Neural cell (in vitro differentiated cells): Measurements from ENCODE around the gene HDGF.

Experiments
- EP300 ChIP-seq: fragments of 450-650 bp; conservative IDR thresholded peaks from 2 replicates; pipeline ENCODE4 v1.6.1; 2014; ENCODE audit warnings: antibody characterized with exemption, mild to moderate bottlenecking, moderate library complexity; ENCODE audit not compliant: poor library complexity, severe bottlenecking
- EZH2 ChIP-seq: fragments of 200-600, 300-800 bp; shearing (Covaris generic), sonication (generic); IDR thresholded peaks from 2 replicates; pipeline ENCODE4 v1.6.1; 2014; ENCODE audit warnings: antibody characterized with exemption, low read length, borderline replicate concordance, mild to moderate bottlenecking; ENCODE audit not compliant: insufficient read depth, poor library complexity, severe bottlenecking
- MXI1 ChIP-seq: fragments of 450-650 bp; conservative IDR thresholded peaks from 2 replicates; pipeline ENCODE4 v1.6.1; 2014; ENCODE audit warnings: antibody characterized with exemption, mild to moderate bottlenecking; ENCODE audit not compliant: poor library complexity, severe bottlenecking
- POLR2AphosphoS5 ChIP-seq: IDR thresholded peaks from 2 replicates; pipeline ENCODE4 v1.6.1; 2012
- RAD21 ChIP-seq: fragments of 450-650 bp; conservative IDR thresholded peaks from 2 replicates; pipeline ENCODE4 v1.6.1; 2014; ENCODE audit warnings: antibody characterized with exemption, mild to moderate bottlenecking, moderate library complexity
- SMC3 ChIP-seq: fragments of 450-650 bp; conservative IDR thresholded peaks from 2 replicates; pipeline ENCODE4 v1.6.1; 2014; ENCODE audit warnings: antibody characterized with exemption, mild to moderate bottlenecking, moderate library complexity; ENCODE audit not compliant: poor library complexity
- TAF1 ChIP-seq: IDR thresholded peaks from 2 replicates; pipeline ENCODE4 v1.6.1; 2012; ENCODE audit warnings: low read depth
- TF ChIP-seq, protein P1 (sequence below): fragments of 450-650 bp; IDR thresholded peaks from 2 replicates; pipeline ENCODE4 v1.5.1; 2014; ENCODE audit warnings: antibody characterized with exemption, mild to moderate bottlenecking, moderate library complexity; ENCODE audit not compliant: poor library complexity, severe bottlenecking
- TF ChIP-seq, protein P2 (sequence below): IDR thresholded peaks from 2 replicates; pipeline ENCODE4 v1.6.1; 2012; ENCODE audit warnings: borderline replicate concordance

- TF ChIP-seq, protein P1, sequence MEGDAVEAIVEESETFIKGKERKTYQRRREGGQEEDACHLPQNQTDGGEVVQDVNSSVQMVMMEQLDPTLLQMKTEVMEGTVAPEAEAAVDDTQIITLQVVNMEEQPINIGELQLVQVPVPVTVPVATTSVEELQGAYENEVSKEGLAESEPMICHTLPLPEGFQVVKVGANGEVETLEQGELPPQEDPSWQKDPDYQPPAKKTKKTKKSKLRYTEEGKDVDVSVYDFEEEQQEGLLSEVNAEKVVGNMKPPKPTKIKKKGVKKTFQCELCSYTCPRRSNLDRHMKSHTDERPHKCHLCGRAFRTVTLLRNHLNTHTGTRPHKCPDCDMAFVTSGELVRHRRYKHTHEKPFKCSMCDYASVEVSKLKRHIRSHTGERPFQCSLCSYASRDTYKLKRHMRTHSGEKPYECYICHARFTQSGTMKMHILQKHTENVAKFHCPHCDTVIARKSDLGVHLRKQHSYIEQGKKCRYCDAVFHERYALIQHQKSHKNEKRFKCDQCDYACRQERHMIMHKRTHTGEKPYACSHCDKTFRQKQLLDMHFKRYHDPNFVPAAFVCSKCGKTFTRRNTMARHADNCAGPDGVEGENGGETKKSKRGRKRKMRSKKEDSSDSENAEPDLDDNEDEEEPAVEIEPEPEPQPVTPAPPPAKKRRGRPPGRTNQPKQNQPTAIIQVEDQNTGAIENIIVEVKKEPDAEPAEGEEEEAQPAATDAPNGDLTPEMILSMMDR: no peak
- no peak for TF ChIP-seq EP300
- TF ChIP-seq TAF1: no peak
- TF ChIP-seq, protein P2, sequence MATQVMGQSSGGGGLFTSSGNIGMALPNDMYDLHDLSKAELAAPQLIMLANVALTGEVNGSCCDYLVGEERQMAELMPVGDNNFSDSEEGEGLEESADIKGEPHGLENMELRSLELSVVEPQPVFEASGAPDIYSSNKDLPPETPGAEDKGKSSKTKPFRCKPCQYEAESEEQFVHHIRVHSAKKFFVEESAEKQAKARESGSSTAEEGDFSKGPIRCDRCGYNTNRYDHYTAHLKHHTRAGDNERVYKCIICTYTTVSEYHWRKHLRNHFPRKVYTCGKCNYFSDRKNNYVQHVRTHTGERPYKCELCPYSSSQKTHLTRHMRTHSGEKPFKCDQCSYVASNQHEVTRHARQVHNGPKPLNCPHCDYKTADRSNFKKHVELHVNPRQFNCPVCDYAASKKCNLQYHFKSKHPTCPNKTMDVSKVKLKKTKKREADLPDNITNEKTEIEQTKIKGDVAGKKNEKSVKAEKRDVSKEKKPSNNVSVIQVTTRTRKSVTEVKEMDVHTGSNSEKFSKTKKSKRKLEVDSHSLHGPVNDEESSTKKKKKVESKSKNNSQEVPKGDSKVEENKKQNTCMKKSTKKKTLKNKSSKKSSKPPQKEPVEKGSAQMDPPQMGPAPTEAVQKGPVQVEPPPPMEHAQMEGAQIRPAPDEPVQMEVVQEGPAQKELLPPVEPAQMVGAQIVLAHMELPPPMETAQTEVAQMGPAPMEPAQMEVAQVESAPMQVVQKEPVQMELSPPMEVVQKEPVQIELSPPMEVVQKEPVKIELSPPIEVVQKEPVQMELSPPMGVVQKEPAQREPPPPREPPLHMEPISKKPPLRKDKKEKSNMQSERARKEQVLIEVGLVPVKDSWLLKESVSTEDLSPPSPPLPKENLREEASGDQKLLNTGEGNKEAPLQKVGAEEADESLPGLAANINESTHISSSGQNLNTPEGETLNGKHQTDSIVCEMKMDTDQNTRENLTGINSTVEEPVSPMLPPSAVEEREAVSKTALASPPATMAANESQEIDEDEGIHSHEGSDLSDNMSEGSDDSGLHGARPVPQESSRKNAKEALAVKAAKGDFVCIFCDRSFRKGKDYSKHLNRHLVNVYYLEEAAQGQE: no peak
- no peak for TF ChIP-seq EZH2
- TF ChIP-seq SMC3: no peak
- no peak for TF ChIP-seq POLR2AphosphoS5
- no peak for TF ChIP-seq RAD21
- no peak for TF ChIP-seq MXI1
Measured at GRCh38 chr1:156740237-156740740, 11.2 kb downstream of the HDGF start.
